ENCODE results near the gene OR10A6.

OR10A6 gene

DNA sequence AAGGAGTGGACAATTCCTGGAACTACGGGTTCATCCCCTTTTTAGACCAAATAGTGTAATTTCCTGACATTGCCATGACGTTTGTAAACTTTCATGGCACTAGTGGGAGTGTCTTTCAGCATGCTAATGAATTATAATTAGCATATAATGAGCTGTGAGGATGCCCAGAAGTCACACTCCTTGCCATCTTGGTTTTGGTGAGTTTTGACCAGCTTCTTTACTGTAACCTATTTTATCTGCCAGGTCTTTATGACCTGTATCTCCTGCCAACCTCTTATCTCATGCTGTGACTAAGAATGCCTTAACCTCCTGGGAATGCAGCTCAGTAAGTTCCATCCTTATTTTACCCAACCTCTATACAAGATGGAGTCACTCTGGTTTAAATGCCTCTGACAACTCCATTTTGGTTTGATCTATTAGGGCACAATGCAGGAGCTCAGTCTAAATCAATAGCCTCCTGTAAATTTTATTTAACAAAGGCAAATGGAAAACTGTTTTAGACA, 20.7 kb downstream of the OR10A6 start:
- no peak for DNase-seq (ENCODE audit: low spot score)

DNA sequence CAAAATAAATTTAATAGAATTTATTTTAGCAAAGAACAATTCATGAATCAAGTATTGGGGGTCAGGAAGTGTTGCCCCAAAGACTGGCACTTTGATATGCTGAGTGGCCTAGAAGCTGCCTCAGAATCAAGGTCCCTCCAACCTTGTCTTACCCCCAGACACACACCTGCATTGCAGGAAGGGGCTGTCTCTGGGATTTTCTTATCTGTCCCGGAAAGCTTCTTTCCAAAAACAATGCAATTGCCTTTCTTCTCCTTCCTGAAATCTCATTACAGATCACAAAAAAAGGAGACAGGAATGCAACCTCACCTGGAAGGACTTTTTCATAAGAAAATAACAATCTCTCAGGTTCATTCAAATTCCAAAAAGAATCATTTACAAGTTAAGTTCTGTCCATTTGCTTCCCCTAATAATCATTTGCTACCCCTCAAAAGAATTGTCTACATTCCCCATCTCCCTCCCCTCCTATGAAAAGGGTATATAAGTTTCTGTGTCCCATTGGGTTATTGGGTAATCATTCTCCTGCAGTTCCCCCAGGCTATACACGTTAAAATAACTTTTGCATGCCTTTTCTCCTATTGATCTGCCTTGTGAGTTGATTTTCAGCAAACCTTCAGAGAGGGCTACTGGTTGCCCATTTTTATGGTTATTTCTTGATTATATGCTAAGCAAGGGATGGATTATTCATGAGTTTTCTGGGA, 21.3 kb downstream of the OR10A6 start:
- no peak for DNase-seq (ENCODE audit: low spot score)

DNA sequence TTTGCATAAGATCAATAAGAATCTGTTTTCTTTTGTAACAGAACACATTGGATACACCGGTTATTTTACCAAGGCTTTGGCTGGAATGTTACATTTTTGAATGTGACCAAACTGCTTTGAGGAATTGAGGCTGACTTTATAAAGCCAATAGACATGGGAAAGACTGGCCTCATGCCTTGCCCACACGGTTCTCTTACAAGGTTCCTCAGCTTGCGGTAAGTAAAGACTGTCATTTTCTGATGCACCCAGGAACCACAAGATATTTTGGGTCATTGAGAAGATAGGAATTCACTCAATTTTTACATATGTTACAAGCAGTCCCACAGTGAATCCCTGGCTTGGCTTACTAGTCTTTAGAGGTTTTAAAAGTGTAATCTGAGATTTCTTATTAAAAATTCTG, 23.9 kb downstream of the OR10A6 start:
- DNase-seq (ENCODE audit: low spot score), result no peak

- no peak for DNase-seq (ENCODE audit: low spot score)
These were observed 24.6 kb downstream of the OR10A6 start for GRCh38 chr11:7906481-7906880.

- no peak for DNase-seq (ENCODE audit: low spot score)
These were observed 25.1 kb downstream of the OR10A6 start for GRCh38 chr11:7905961-7906429.

DNA sequence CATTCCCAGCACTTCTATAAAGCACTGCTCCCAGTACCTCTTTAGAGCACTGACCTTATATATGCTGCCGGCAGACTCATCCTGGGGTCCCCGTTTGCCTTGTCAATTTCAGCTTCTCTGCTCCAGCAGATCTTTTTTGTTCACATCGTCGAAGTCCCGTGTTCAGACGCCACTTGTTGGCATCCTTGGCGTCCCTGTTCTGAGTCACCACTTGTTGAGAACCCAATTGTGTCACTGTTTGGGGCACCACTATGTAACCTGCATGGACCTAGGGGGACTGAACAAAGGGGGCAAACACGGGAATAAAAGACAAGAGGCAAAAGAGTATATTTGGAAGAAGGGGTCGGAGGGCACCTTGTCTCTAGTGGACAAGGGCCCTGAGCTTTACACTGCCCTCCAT, 25.5 kb downstream of the OR10A6 start:
- DNase-seq (ENCODE audit: low spot score), result no peak

DNA sequence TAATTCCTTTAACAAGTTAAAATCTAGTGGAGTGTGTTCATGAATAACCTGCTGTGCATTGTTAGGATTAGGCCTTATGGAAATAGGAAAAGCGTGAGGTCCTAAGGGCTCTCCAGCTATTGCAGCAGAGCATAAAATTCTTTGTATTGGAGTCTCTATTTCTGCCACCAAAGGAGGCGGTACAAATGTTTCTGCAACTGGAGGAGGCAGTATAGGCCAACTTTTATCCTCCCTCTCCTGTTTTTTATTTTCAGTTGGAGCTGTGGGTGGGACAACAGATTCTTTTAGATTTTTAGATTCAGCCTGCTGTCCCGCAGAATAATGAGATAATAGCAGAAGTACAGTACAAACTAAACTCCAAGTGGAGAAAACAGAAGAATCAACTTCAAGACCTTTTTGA, 26.2 kb downstream of the OR10A6 start:
- DNase-seq (ENCODE audit: low spot score), result no peak

- no peak for DNase-seq (ENCODE audit: low spot score)
These were observed 27.1 kb downstream of the OR10A6 start for GRCh38 chr11:7903940-7904339.

DNA sequence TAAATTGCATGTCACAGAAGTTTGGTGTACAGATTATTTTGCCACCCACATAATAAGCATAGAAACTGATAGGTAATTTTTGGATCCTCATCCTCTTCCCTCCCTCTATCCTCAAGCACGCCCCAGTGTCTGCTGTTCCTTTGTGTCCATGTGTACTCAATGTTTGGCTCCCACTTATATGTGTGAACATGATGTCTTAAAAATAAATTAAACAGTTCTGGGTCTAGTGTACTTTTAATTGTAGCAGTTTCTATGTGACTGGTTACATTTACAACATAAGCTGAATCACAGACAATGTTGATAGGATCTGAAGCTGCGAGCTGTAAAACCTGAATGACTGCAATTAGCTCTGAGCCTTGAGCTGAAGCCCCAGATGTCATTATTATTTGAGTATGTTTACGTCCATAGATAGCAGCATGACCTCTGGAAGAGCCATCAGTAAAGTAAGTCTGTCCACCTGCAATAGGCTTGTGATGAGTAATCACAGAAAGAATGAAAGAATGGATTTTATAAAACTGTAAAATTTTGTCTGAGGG, 29.7 kb downstream of the OR10A6 start:
- no peak for DNase-seq (ENCODE audit: low spot score)

GRCh38 chr11:7900686-7901085, 30.4 kb downstream of the OR10A6 start:
- DNase-seq (ENCODE audit: low spot score), result no peak

DNA sequence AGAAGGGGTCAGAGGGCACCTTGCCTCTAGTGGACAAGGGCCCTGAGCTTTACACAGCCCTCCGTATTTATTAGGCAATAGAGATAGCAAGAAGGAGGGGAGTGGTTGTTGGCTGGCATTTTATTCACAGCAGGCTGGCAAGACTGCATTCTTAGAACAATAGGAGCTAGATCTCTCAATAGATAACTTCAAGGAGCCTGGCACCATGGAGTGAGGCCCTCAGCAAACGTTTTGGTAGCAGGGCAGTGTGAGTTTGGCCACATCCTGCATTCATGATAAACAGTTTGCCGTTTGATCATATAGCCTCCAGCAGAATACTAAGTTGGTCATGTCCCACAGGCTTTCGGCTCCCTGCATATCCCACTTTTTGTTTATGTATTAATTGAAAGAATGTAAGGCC, 31.6 kb downstream of the OR10A6 start:
- no peak for DNase-seq (ENCODE audit: low spot score)

DNA sequence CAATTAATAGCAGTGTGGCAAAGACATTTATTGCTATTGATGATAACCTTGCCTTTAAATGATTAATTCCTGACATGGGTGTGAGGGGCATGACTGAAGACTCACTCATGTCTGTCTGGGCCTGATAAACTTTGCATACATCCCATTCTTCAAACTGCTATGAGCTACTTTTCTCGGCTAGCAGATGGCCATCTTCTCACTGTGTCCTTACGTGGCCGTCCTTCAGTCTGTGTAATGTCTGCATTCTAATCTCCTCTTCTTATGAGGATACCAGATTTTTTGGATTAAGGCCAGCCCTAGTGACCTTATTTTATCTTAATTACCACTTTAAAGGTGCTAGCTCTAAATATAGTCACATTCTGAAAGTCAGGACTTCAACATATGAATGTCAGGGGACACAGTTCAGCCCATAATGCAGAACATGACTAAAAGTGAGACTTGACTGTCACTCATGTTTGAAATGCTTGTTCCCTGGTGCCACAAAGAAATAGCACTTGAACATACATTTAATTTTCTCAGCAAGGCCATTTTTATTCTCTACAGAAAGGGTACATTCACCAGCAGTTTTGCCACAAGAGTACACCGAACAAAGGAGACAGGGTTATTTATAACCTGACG, 32.3 kb downstream of the OR10A6 start:
- DNase-seq (ENCODE audit: low spot score), result no peak

DNA sequence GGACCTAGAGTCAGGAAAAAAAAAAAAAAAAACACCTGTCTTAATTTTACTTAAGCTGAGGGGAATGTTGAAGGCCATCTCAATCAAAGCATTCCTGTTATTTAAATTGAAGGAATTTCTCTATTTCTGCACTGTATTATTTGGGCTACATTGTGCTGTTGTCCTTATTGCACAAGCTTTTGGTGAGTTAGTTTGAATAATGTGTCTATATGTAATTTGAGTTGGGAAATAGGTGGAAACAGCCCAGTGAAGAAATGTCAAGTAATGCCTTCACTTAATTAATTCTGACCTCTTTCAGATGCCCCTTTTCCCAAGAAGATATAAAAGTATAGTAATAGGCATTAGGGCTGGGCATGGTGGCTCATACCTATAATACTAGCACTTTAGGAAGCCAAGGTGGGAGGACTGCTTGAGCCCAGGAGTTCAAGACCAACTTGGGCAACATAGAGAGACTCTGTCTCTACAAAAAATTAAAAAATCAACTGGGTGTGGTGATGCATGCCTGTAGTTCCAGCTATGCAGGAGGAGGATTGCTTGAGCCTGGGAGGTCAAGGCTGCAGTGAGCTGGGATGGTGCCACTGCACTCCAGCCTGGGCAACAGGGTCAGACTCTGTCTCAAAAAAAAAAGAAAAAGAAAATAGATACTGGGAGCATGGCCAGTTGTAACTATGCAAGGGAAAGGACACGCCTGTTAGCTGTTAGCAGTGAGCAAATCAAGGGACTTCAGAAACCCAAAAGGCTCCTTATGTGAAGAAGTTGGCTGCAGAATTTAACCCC, 34.9 kb downstream of the OR10A6 start:
- no peak for DNase-seq (ENCODE audit: low spot score)

- DNase-seq (ENCODE audit: low spot score), result no peak
These were observed 36.8 kb downstream of the OR10A6 start for GRCh38 chr11:7894251-7894650.

- no peak for DNase-seq (ENCODE audit: low spot score)
These were observed 37.3 kb downstream of the OR10A6 start for GRCh38 chr11:7893796-7894195.

GRCh38 chr11:7892840-7893254, 38.2 kb downstream of the OR10A6 start:
- peak; percentile 71 for DNase-seq (ENCODE audit: low spot score)

GRCh38 chr11:7892059-7892699, 38.9 kb downstream of the OR10A6 start:
- DNase-seq (ENCODE audit: low spot score), result no peak

DNA sequence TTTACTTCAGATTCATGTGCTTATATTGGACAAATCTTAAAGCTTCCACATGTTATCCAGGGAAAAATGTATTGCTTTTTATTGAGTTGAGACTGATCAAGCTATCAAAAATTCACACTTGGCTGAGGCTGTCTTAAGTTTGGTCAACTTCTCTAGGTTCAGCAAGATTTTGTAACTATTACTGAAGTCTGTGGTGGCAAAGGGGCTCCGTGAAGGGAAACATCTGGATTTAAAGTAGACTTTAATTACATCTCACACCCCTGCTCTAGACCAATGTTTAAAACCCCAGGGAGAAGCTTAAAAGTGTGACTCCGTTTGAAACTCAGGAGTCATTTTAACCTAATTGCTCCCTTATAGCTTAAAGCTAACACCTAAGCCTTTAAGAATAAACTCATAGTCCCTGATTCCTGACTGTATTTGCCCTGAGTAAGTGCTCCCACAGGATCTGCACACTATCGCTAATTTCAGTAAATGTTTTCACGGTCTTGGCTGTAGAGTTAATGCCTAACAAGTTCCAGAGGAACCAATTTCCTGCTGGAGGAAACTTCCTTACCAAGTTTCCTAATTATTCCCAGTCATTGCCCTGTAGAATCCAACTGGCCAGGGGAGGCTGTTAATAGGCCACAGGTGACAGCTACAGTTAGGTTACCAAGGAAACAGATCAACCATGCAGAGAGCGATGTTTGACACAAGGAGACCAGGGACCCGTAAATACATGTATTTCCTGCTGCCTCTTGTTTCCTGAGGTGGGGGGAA, 40.5 kb downstream of the OR10A6 start:
- no peak for DNase-seq (ENCODE audit: low spot score)

DNA sequence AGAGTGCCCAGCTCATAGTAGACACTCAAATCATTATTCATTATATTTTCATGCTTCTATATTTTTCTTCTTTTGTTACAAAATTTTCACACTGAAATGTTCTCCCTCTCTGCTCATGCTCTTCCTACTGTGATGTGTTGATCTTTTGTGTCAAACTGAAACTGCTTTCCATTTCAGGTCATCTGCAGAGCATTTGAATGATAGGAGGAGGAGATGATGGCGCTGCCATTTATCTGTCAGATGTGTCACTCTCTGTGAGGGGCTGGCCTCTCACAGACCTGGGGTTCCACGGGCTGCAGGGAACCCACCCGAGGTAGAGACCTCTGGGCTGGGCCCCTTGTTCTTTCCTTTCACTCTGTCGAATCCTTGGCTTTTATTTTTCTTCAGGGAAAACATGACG, 41.1 kb downstream of the OR10A6 start:
- no peak for DNase-seq (ENCODE audit: low spot score)

GRCh38 chr11:7882860-7883259, 48.2 kb downstream of the OR10A6 start:
- no peak for DNase-seq (ENCODE audit: low spot score)
